Neural crest cell (in vitro differentiated cells): Measurements from ENCODE around the gene GRM8. TPM values are rescaled to one million over a fixed set of nuclear protein-coding genes. Genes with fewer than 3 reads are reported as not detected.

Experiments
- DNase-seq: peaks from one replicate; pipeline ENCODE4 v3.0.0; 2021; ENCODE audit warnings: low read depth, mixed read lengths, low spot score
- H3K27ac Mint-ChIP-seq: one replicate; pipeline ENCODE4 v1.8.0; 2021; ENCODE audit warnings: mild to moderate bottlenecking, mixed read lengths; ENCODE audit not compliant: unreplicated experiment
- H3K27me3 Mint-ChIP-seq: 2 replicates; pipeline ENCODE4 v1.8.0; 2021; ENCODE audit warnings: low read depth, mild to moderate bottlenecking, mixed read lengths
- H3K36me3 Mint-ChIP-seq: 2 replicates; pipeline ENCODE4 v1.8.0; 2021; ENCODE audit warnings: low read depth, mild to moderate bottlenecking, mixed read lengths
- H3K4me1 Mint-ChIP-seq: 2 replicates; pipeline ENCODE4 v1.8.0; 2021; ENCODE audit warnings: mixed read lengths
- H3K4me3 Mint-ChIP-seq: one replicate; pipeline ENCODE4 v1.8.0; 2021; ENCODE audit warnings: mild to moderate bottlenecking, mixed read lengths
- H3K9me3 Mint-ChIP-seq: 2 replicates; pipeline ENCODE4 v1.8.0; 2021; ENCODE audit warnings: mixed read lengths
- total RNA-seq: library from RNA; stranded (reverse); gene quantifications from 2 replicates; pipeline ENCODE4 v1.2.1, GENCODE V29; 2021
- TF ChIP-seq, protein P1 (sequence below): fragments of 200-600 bp; sonication (generic); conservative IDR thresholded peaks from 2 replicates; pipeline ENCODE4 v1.5.0; 2021; ENCODE audit warnings: antibody characterized with exemption, mild to moderate bottlenecking

Gene GRM8
- total RNA-seq, 1 donor from 2014 or later: 2.6 TPM

DNA sequence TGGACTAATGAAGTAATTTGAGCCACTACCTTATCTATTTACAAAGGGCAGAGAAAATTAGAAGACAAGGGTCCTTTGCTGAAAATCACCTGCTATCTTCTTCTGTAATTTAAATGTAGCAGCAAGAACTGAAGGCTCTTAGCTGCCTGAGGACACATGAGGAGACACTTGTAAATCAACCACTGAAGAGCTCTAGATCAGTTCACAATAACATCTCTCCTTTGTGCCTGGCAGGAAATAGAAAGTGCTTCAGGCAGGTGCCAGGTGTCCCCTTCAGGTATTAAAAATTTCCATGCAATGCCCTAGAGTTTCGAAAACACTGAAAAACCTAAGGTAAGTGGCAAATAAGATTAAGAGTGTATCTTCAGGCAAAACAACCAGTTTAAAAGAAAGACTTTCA is 474.6 kb downstream of the GRM8 start:
- no peaks in the 10 kb centered on the region for H3K27me3 Mint-ChIP-seq
- H3K4me1 Mint-ChIP-seq: no peaks in the 10 kb centered on the region
- H3K36me3 Mint-ChIP-seq: no peaks in the 10 kb centered on the region
- H3K4me3 Mint-ChIP-seq: no peak overlapping the region
- H3K27ac Mint-ChIP-seq: no peak overlapping the region
- no peak for DNase-seq
- no peaks in the 10 kb centered on the region for H3K9me3 Mint-ChIP-seq
- TF ChIP-seq, protein P1, sequence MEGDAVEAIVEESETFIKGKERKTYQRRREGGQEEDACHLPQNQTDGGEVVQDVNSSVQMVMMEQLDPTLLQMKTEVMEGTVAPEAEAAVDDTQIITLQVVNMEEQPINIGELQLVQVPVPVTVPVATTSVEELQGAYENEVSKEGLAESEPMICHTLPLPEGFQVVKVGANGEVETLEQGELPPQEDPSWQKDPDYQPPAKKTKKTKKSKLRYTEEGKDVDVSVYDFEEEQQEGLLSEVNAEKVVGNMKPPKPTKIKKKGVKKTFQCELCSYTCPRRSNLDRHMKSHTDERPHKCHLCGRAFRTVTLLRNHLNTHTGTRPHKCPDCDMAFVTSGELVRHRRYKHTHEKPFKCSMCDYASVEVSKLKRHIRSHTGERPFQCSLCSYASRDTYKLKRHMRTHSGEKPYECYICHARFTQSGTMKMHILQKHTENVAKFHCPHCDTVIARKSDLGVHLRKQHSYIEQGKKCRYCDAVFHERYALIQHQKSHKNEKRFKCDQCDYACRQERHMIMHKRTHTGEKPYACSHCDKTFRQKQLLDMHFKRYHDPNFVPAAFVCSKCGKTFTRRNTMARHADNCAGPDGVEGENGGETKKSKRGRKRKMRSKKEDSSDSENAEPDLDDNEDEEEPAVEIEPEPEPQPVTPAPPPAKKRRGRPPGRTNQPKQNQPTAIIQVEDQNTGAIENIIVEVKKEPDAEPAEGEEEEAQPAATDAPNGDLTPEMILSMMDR: no peak

DNA sequence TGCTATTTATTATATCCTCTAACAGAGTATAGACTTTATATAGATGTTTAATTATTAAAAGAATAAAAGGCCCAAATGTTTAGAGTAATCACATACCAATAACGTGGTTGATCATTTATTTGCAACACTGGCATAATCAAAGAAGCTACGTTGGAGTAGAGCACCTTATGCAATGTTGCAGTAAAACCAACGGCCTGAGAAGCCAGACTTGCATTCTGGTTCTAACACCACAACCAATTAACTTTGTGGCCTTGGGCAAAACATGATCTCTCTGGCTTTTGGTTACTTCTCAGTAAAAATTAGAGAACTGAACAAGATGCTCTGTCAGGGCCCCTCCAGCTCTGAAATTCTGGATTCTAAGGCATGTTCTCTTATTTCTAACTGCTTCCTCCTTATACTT is 476.2 kb downstream of the GRM8 start:
- Mint-ChIP-seq H3K4me1 (no peaks in the 10 kb centered on the region), H3K27ac (no peak overlapping the region), H3K4me3 (no peak overlapping the region), H3K9me3 (no peaks in the 10 kb centered on the region), H3K27me3 (no peaks in the 10 kb centered on the region), H3K36me3 (no peaks in the 10 kb centered on the region)
- no peak for DNase-seq
- TF ChIP-seq, protein P1: no peak

DNA sequence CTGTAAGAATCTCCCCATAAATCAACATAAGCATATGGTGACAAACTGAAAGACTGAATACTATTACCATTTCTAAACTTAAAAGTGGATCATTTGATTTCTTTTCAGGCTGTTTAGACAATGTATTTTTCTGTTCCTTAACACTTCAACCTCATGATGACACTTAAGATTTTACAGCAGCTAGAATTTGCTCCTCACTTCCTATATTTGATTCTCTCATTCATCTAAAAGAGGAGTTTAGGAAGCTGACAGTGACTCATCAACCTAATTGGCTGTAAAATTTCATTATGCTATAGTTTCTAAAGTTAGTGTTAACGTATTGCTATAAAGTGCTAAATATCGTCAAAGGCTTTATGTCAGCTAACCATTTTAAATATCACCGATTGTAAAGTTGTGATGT is 478.7 kb downstream of the GRM8 start:
- H3K9me3 Mint-ChIP-seq: no peaks in the 10 kb centered on the region
- no peak for DNase-seq
- H3K27ac Mint-ChIP-seq: no peak overlapping the region

DNA sequence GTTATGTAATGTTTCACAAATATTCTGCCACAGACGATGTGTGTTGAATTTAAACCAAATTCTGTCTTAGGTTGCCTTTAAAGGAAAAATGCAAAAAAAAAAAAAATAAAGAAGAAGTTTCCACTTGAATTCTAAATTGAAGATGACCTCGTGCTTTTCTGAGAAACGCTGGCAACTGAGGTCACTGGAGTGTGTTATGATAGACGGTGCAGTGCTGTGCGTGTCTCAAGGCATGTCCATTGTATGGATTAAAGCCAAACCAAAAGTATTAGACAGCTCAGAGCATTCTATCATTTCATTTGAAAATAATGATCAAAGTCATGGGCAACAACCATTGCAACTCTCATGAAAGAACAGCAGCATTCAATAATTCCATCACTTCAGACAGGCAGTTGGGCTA is 483.9 kb downstream of the GRM8 start:
- Mint-ChIP-seq H3K4me3 (no peak overlapping the region), H3K27ac (no peak overlapping the region), H3K27me3 (no peaks in the 10 kb centered on the region), H3K36me3 (no peaks in the 10 kb centered on the region), H3K9me3 (no peaks in the 10 kb centered on the region), H3K4me1 (no peaks in the 10 kb centered on the region)
- TF ChIP-seq, protein P1: no peak
- no peak for DNase-seq

More for the DNA sequence above, 478.7 kb downstream of the GRM8 start:
- Mint-ChIP-seq H3K4me3 (no peak overlapping the region), H3K36me3 (no peaks in the 10 kb centered on the region), H3K27me3 (no peaks in the 10 kb centered on the region), H3K4me1 (no peaks in the 10 kb centered on the region)
- TF ChIP-seq, protein P1: no peak

DNA sequence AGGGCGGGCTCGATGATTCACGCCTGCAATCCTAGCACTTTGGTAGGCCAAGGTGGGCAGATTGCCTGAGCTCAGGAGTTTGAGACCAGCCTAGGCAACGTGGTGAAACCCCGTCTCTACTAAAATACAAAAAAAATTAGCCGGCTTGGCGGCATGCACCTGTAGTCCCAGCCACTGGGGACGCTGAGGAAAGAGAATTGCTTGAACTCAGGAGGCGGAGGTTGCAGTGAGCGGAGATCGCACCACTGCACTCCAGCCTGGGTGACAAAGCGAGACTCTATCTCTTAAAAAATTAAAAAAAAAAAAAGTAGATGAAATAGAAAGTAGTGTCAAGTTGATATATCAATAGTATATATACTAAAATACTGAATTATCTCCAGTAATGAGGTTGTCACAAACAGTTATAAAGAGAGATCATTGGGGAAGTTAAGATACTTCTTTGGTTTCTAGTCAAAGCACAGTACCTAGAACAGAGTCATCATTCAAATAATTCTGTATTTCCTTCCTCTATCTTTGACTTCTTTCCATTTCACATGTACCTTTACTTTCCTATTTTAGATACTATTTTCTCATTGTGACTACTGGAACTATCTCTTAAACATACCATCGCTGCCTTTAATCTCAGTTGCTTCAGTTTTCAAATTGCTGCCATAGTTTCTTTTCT is 491.7 kb downstream of the GRM8 start:
- DNase-seq: no peak
- H3K4me3 Mint-ChIP-seq: no peak overlapping the region
- no peaks in the 10 kb centered on the region for H3K36me3 Mint-ChIP-seq
- H3K27me3 Mint-ChIP-seq: no peaks in the 10 kb centered on the region
- no peak overlapping the region for H3K27ac Mint-ChIP-seq
- H3K4me1 Mint-ChIP-seq: no peaks in the 10 kb centered on the region
- TF ChIP-seq, protein P1: no peak
- H3K9me3 Mint-ChIP-seq: no peaks in the 10 kb centered on the region
